ENCODE data around the gene ALOX5. TPM values are rescaled to one million over a fixed set of nuclear protein-coding genes. Genes with fewer than 3 reads are reported as not detected.

The ALOX5 gene
- total and polyA plus RNA-seq, 2 of the 4 experiments (the other 2 are of a cell fraction) = not detected

DNA sequence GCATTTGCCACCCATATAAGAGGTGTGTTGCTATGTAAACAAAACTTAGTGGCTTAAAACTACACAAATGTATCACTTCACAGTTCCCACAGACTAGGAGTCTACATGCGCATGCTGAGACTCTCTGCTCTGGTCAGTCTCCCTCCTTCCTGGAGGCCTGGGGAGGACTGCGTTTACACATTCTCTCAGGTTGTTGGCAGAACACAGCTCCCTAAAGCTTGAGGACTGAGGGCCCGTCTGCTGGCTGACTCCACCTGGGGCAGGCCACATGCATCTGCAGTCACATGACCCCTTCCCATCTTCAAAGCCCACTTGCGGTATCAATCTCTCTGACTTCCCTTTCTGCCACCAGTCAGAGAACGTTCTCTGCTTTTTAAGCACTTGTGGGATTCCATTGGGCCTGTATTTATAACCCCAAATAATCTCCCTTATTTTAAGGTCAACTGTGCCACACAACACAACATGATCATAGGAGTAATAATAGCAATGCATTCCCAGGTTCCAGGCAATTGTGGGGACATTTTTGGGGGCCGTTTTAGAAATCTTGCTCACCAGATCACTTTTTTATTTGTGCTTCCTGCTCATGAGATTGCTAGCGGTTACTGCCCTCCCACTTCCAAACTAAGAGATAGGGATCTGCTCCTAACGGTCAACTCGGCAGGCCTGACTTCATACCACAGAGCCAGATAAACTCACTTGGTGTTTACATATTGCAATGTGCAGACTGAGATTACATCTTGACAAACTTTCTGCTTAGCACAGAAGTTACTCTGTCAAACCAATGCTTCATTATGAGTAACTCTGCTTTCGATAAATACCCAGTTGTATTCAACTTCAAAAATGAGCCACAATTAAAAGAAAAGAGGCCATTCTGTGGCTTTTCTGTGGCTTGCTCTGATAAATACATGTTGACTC is 96.3 kb downstream of the ALOX5 start:
- H4K8ac ChIP-seq (ENCODE audit: low read depth in 2 of 2, low read length in 2 of 2) = no peak overlapping the region
- peak; percentile 96 for ATAC-seq (ENCODE audit: low read depth)
- H2BK20ac ChIP-seq (ENCODE audit: low read depth, low read length) = no peak overlapping the region
- 0 out of 2 replicates have a peak overlapping the region, but pooled peaks have one; percentile 12 for H3K4ac ChIP-seq (ENCODE audit: low read depth, low read length)
- ChIA-PET CTCF (no interaction called here), POLR2A (ENCODE audit: unreplicated experiment) (no interaction called here)
- no peak overlapping the region for H4K5ac ChIP-seq (ENCODE audit: low read depth, low read length)
- peak overlapping the region; percentile 12 for H2AK9ac ChIP-seq (replicated peaks; ENCODE audit: low read depth, low read length, poor library complexity)
- no peak overlapping the region for H3K14ac ChIP-seq (replicated peaks; ENCODE audit: low read depth, low read length)
- no peak overlapping the region for H3K27ac ChIP-seq (ENCODE audit: insufficient read depth, low read length)
- no peak overlapping the region for H3K18ac ChIP-seq (ENCODE audit: low read depth, low read length)
- TF ChIP-seq MAZ (IDR thresholded peaks at IDR 0.05; ENCODE audit: borderline replicate concordance, low read depth, low read length) (no peak), RCOR1 (IDR thresholded peaks at IDR 0.05; ENCODE audit: insufficient replicate concordance, low read length) (peak; percentile 41), MAFK (IDR thresholded peaks at IDR 0.05; ENCODE audit: low read depth, low read length) (peak; percentile 51), BHLHE40 (IDR thresholded peaks at IDR 0.05; ENCODE audit: low read depth, low read length) (peak; percentile 82), MXI1 (IDR thresholded peaks at IDR 0.05; ENCODE audit: borderline replicate concordance, low read depth, low read length) (peak; percentile 35; the same call in 1 of the 2 replicates), SMC3 (IDR thresholded peaks at IDR 0.05; ENCODE audit: low read depth, low read length) (0 out of 2 replicates have a peak, but pooled peaks have one; percentile 13), CEBPB (IDR thresholded peaks at IDR 0.05; ENCODE audit: low read depth, low read length) (peak; percentile 80), RFX5 (IDR thresholded peaks at IDR 0.05; ENCODE audit: low read depth, low read length) (no peak), FOS (IDR thresholded peaks at IDR 0.05; ENCODE audit: low read depth, low read length) (no peak)
- TF ChIP-seq, protein P1, sequence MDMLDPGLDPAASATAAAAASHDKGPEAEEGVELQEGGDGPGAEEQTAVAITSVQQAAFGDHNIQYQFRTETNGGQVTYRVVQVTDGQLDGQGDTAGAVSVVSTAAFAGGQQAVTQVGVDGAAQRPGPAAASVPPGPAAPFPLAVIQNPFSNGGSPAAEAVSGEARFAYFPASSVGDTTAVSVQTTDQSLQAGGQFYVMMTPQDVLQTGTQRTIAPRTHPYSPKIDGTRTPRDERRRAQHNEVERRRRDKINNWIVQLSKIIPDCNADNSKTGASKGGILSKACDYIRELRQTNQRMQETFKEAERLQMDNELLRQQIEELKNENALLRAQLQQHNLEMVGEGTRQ (IDR thresholded peaks at IDR 0.05; ENCODE audit: low read depth, low read length) = peak; percentile 38; the same call in 1 of the 2 replicates
- no peak overlapping the region for H3K56ac ChIP-seq (ENCODE audit: extremely low read depth, insufficient read depth, low read length)
- no peak overlapping the region for H2BK120ac ChIP-seq (ENCODE audit: low read depth, low read length)
- 80% methylated on average over 3 of the region's 10 CpGs; no CpG with 5 or more reads in 1 of the 2 experiments for WGBS, 2 experiments (ENCODE audit: extremely low coverage in 2 of 2, insufficient read length in 1 of 2)
- no peak overlapping the region for H3K9ac ChIP-seq (ENCODE audit: low read depth, low read length)
- no peak overlapping the region for H3K4me2 ChIP-seq (ENCODE audit: low read depth, low read length)
- H2BK5ac ChIP-seq (ENCODE audit: low read depth, low read length, poor library complexity, severe bottlenecking) = no peak overlapping the region
- dilution Hi-C loops (cut with HindIII; ENCODE audit: low sequenced_read_pairs, unreplicated experiment) (no loop called here), in situ Hi-C loops (cut with MboI; ENCODE audit: low sequenced_read_pairs) (no loop called here), intact Hi-C loops (cut with micrococcal nuclease) (loop anchor here (1.0 kb wide), 2 partner anchors 124 to 202 kb away; partner anchors contain the start of gene ZFAND4)
- H3K9me3 ChIP-seq (ENCODE audit: control insufficient read depth, insufficient read depth, low read length) = no peaks in the 10 kb centered on the region
- no peak overlapping the region for H2AK5ac ChIP-seq (ENCODE audit: low read depth, low read length)
- H3K9me1 ChIP-seq (ENCODE audit: insufficient read depth, low read length) = peaks cover 11% of the 10 kb centered on the region
- no TSS peak for BruUV-seq (replicated peaks)
- H3K79me1 ChIP-seq (ENCODE audit: low read depth in 1 of 2, low read length in 2 of 2) = peaks cover 6 to 10% of the 10 kb centered on the region in 2 experiments; a peak in 2 of 4 replicates
- DNase-seq = peak; percentile 87
- peaks cover 2% of the 10 kb centered on the region for H4K20me1 ChIP-seq (ENCODE audit: insufficient read depth, low read length)
- H3K36me3 ChIP-seq (ENCODE audit: control insufficient read depth, insufficient read depth, low read length) = no peaks in the 10 kb centered on the region
- peaks cover 2% of the 10 kb centered on the region; the same call in 1 of the 2 replicates for H3K4me1 ChIP-seq (ENCODE audit: control insufficient read depth, insufficient read depth, low read length)
- H2AFZ ChIP-seq (replicated peaks; ENCODE audit: low read length, poor library complexity) = peak overlapping the region; percentile 16
- no peaks in the 10 kb centered on the region for H3K27me3 ChIP-seq (ENCODE audit: control insufficient read depth, insufficient read depth, low read length)
- H3K4me3 ChIP-seq (ENCODE audit: insufficient read depth, low read depth, low read length) = no peak overlapping the region
- no peak overlapping the region for H3K23ac ChIP-seq (ENCODE audit: low read depth, low read length)
- no peak overlapping the region for H4K91ac ChIP-seq (ENCODE audit: insufficient read depth, low read depth, low read length)
- H2BK15ac ChIP-seq (ENCODE audit: low read depth, low read length) = no peak overlapping the region

All from IMR-90 (cell line).